Loucy (cell line): Measurements from ENCODE around the gene NSF.

Experiments used
- CTCF ChIP-seq: fragments of 200-600 bp; sonication (generic); conservative IDR thresholded peaks from 2 replicates; pipeline ENCODE4 v1.5.1; 2014; ENCODE audit warnings: mild to moderate bottlenecking, antibody characterized with exemption, low read length
- EZH2phosphoT487 ChIP-seq: fragments of 200-600 bp; IDR thresholded peaks from 2 replicates; pipeline ENCODE4 v1.6.1; 2018; ENCODE audit warnings: antibody characterized with exemption, mild to moderate bottlenecking, moderate library complexity, borderline replicate concordance

GRCh38 chr17:46793541-46793940 lies 203.1 kb downstream of the NSF start:
- TF ChIP-seq CTCF (no peak), EZH2phosphoT487 (no peak)
